Esophagus squamous epithelium (tissue), 4 donors: ENCODE measurements around the gene SLC27A5.

Source experiments
- POLR2A ChIP-seq, 4 donors: fragments of 450-650 bp; IDR thresholded peaks; one replicate each; pipeline ENCODE4 v1.6.1; 2017; ENCODE audit warnings: antibody characterized with exemption in 4 of 4, mild to moderate bottlenecking in 4 of 4, moderate library complexity in 3 of 4
- TF ChIP-seq, protein P1 (sequence below), 6 experiments: fragments of 450-650 bp in 4 of 6; fragments of 200-600 bp in 2 of 6; sonication (generic) in 2 of 6; IDR thresholded peaks; one replicate each; pipeline ENCODE4 v1.5.1; 2016 to 2019; ENCODE audit warnings: antibody characterized with exemption in 6 of 6, mild to moderate bottlenecking in 4 of 6, moderate library complexity in 4 of 6

- TF ChIP-seq, protein P1, sequence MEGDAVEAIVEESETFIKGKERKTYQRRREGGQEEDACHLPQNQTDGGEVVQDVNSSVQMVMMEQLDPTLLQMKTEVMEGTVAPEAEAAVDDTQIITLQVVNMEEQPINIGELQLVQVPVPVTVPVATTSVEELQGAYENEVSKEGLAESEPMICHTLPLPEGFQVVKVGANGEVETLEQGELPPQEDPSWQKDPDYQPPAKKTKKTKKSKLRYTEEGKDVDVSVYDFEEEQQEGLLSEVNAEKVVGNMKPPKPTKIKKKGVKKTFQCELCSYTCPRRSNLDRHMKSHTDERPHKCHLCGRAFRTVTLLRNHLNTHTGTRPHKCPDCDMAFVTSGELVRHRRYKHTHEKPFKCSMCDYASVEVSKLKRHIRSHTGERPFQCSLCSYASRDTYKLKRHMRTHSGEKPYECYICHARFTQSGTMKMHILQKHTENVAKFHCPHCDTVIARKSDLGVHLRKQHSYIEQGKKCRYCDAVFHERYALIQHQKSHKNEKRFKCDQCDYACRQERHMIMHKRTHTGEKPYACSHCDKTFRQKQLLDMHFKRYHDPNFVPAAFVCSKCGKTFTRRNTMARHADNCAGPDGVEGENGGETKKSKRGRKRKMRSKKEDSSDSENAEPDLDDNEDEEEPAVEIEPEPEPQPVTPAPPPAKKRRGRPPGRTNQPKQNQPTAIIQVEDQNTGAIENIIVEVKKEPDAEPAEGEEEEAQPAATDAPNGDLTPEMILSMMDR (IDR thresholded peaks at IDR 0.05), result peak in 1 of 6 experiments; percentile 5
- peak in 2 of 4 donors; percentile 29 to 59 for TF ChIP-seq POLR2A (IDR thresholded peaks at IDR 0.05)
Measured at GRCh38 chr19:58466760-58467589, 44.8 kb downstream of the SLC27A5 start, which contains the start of gene ZNF324.
